Activated T-cell treated with anti-CD3 and anti-CD28 coated beads for 4 hours (primary cell): ENCODE results near the gene TBC1D3B.
"Not testable (repeated sequence)": the region's sequence is repeated elsewhere in the genome, so short reads cannot be mapped to it uniquely, and the experiment has no call there.

Experiments
- DNase-seq: peaks from one replicate; pipeline ENCODE4 v3.0.0-alpha.2; 2020

TBC1D3B gene

GRCh38 chr17:36168836-36169235, 7.6 kb downstream of the TBC1D3B start:
- not testable (repeated sequence) for DNase-seq

- DNase-seq, result no peak
Measured at GRCh38 chr17:36153895-36154610, 22.4 kb downstream of the TBC1D3B start.

GRCh38 chr17:36152639-36153120, 23.8 kb downstream of the TBC1D3B start:
- DNase-seq, result no peak

GRCh38 chr17:36151891-36152638, 24.4 kb downstream of the TBC1D3B start:
- DNase-seq, result no peak

- no peak for DNase-seq
Measured at GRCh38 chr17:36149296-36149820, 27.1 kb downstream of the TBC1D3B start.

GRCh38 chr17:36148559-36149295, 27.7 kb downstream of the TBC1D3B start:
- peak; percentile 39 for DNase-seq

- DNase-seq, result no peak
Measured at GRCh38 chr17:36147601-36148000, 28.8 kb downstream of the TBC1D3B start.

GRCh38 chr17:36144981-36145729, 31.3 kb downstream of the TBC1D3B start:
- DNase-seq, result no peak

GRCh38 chr17:36144014-36144413, 32.4 kb downstream of the TBC1D3B start:
- no peak for DNase-seq

- DNase-seq, result no peak
Measured at GRCh38 chr17:36142806-36143205, 33.6 kb downstream of the TBC1D3B start.

GRCh38 chr17:36142235-36142634, 34.2 kb downstream of the TBC1D3B start:
- no peak for DNase-seq

GRCh38 chr17:36136439-36136838, 40.0 kb downstream of the TBC1D3B start:
- no peak for DNase-seq

- no peak for DNase-seq
Measured at GRCh38 chr17:36136036-36136435, 40.4 kb downstream of the TBC1D3B start.

- no peak for DNase-seq
Measured at GRCh38 chr17:36135465-36135864, 41.0 kb downstream of the TBC1D3B start.

GRCh38 chr17:36133602-36134236, 42.7 kb downstream of the TBC1D3B start:
- DNase-seq, result no peak

- DNase-seq, result no peak
Measured at GRCh38 chr17:36132421-36132831, 44.0 kb downstream of the TBC1D3B start.

- DNase-seq, result no peak
Measured at GRCh38 chr17:36131931-36132330, 44.5 kb downstream of the TBC1D3B start.

- no peak for DNase-seq
Measured at GRCh38 chr17:36131421-36131820, 45.0 kb downstream of the TBC1D3B start.

GRCh38 chr17:36130346-36130745, 46.1 kb downstream of the TBC1D3B start:
- DNase-seq, result no peak

- no peak for DNase-seq
Measured at GRCh38 chr17:36129616-36130015, 46.8 kb downstream of the TBC1D3B start.

- no peak for DNase-seq
Measured at GRCh38 chr17:36128411-36128978, 47.9 kb downstream of the TBC1D3B start.

GRCh38 chr17:36127911-36128310, 48.5 kb downstream of the TBC1D3B start:
- no peak for DNase-seq
